IMR-90 (cell line): ENCODE results near the gene TMED6.

Source experiments
- BHLHE40 ChIP-seq: fragments of 150-350 bp; IDR thresholded peaks from 2 replicates; pipeline ENCODE4 v1.6.1; 2016; ENCODE audit warnings: mild to moderate bottlenecking, low read depth, low read length
- CEBPB ChIP-seq: IDR thresholded peaks from 2 replicates; pipeline ENCODE4 v1.6.1; 2012; ENCODE audit warnings: low read depth, low read length, improper control_type of control experiment
- CHD1 ChIP-seq: IDR thresholded peaks from 2 replicates; pipeline ENCODE4 v1.6.1; 2012; ENCODE audit warnings: low read depth, low read length, improper control_type of control experiment
- CTCF ChIP-seq: conservative IDR thresholded peaks from 2 replicates; pipeline ENCODE4 v1.5.1; 2012; ENCODE audit warnings: mild to moderate bottlenecking, low read depth, low read length, improper control_type of control experiment
- MXI1 ChIP-seq: IDR thresholded peaks from 2 replicates; pipeline ENCODE4 v1.6.1; 2012; ENCODE audit warnings: low read depth, mild to moderate bottlenecking, low read length, moderate library complexity, borderline replicate concordance
- NFE2L2 ChIP-seq: fragments of 150-350 bp; IDR thresholded peaks from 2 replicates; pipeline ENCODE4 v1.6.1; 2016; ENCODE audit warnings: low read depth, mild to moderate bottlenecking, low read length
- POLR2A ChIP-seq: IDR thresholded peaks from 2 replicates; pipeline ENCODE4 v1.6.1; 2012; ENCODE audit warnings: mild to moderate bottlenecking, low read depth, low read length
- RAD21 ChIP-seq: IDR thresholded peaks from 2 replicates; pipeline ENCODE4 v1.6.1; 2012; ENCODE audit warnings: low read length, improper control_type of control experiment
- SMC3 ChIP-seq: fragments of 150-350 bp; IDR thresholded peaks from 2 replicates; pipeline ENCODE4 v1.6.1; 2016; ENCODE audit warnings: low read depth, mild to moderate bottlenecking, antibody characterized with exemption, low read length, moderate library complexity
- TF ChIP-seq, protein P1 (sequence below): fragments of 150-350 bp; IDR thresholded peaks from 2 replicates; pipeline ENCODE4 v1.6.1; 2017; ENCODE audit warnings: mild to moderate bottlenecking, antibody characterized with exemption, low read length, low read depth

- TF ChIP-seq CTCF (no peak), CEBPB (no peak), NFE2L2 (no peak), BHLHE40 (no peak), POLR2A (no peak), RAD21 (no peak), CHD1 (no peak), MXI1 (no peak), SMC3 (no peak)
- TF ChIP-seq, protein P1, sequence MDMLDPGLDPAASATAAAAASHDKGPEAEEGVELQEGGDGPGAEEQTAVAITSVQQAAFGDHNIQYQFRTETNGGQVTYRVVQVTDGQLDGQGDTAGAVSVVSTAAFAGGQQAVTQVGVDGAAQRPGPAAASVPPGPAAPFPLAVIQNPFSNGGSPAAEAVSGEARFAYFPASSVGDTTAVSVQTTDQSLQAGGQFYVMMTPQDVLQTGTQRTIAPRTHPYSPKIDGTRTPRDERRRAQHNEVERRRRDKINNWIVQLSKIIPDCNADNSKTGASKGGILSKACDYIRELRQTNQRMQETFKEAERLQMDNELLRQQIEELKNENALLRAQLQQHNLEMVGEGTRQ = no peak
Observed at GRCh38 chr16:69368866-69369265, 17.3 kb upstream of the TMED6 start.
